Esophagus squamous epithelium (tissue), 5 donors: ENCODE measurements around the gene ENTR1. TPM values are rescaled to one million over a fixed set of nuclear protein-coding genes. Genes with fewer than 3 reads are reported as not detected.

Experiments used
- DNase-seq: peaks from one replicate; lab custom pipeline; 2025; lab: John Stamatoyannopoulos, UW
- H3K27ac ChIP-seq, 4 donors: fragments of 200-600 bp; sonication (generic); one replicate each; pipeline ENCODE4 v1.5.1; 2016 to 2019; ENCODE audit warnings: mild to moderate bottlenecking in 1 of 4
- H3K27me3 ChIP-seq, 4 donors: fragments of 200-600 bp; sonication (generic); 1 replicate in 3 of 4; 2 replicates in 1 of 4; pipeline versions ENCODE4 v1.5.1 to v1.6.0; 2017 to 2021; ENCODE audit warnings: antibody characterized with exemption in 1 of 4
- H3K36me3 ChIP-seq, 3 donors: fragments of 200-600 bp; sonication (generic); one replicate each; pipeline ENCODE4 v1.5.1; 2016 to 2019
- H3K4me1 ChIP-seq, 3 donors: fragments of 200-600 bp; sonication (generic); one replicate each; pipeline ENCODE4 v1.5.1; 2017 to 2019
- H3K4me3 ChIP-seq, 4 donors: fragments of 200-600 bp; sonication (generic); 1 replicate in 3 of 4; 2 replicates in 1 of 4; pipeline ENCODE4 v1.5.1; 2016 to 2019; ENCODE audit warnings: mild to moderate bottlenecking in 2 of 4, moderate library complexity in 1 of 4
- H3K9me3 ChIP-seq, 3 donors: fragments of 200-600 bp; sonication (generic); one replicate each; pipeline ENCODE4 v1.5.1; 2016 to 2019
- CTCF ChIP-seq, 6 experiments: fragments of 450-650 bp in 4 of 6; fragments of 200-600 bp in 2 of 6; sonication (generic) in 2 of 6; IDR thresholded peaks; one replicate each; pipeline ENCODE4 v1.5.1; 2016 to 2019; ENCODE audit warnings: antibody characterized with exemption in 6 of 6, mild to moderate bottlenecking in 4 of 6, moderate library complexity in 4 of 6
- POLR2A ChIP-seq, 4 donors: fragments of 450-650 bp; IDR thresholded peaks; one replicate each; pipeline ENCODE4 v1.6.1; 2017; ENCODE audit warnings: antibody characterized with exemption in 4 of 4, mild to moderate bottlenecking in 4 of 4, moderate library complexity in 3 of 4
- WGBS, 2 donors: methylation state at CpG; one replicate each; pipeline ENCODE4 v1.1.5; 2018; 5-methylcytosine and 5-hydroxymethylcytosine counted together
- intact Hi-C: fragments of 100-400 bp; cut with DNase I; formaldehyde crosslinking; loops from one replicate; pipeline ENCODE4 v1.15.0; 2022
- total RNA-seq, 4 donors: library from RNA; depleted of rRNA; stranded (reverse); fragments of >200 nt; gene quantifications; one replicate each; pipeline ENCODE4 v1.1.0, GENCODE V29; 2016
- donor health status: DM: yes; HTN: yes; CAD: no.

Gene ENTR1
- total RNA-seq, 4 donors from 2014 or later = 24.3 to 31.9 (median 28.2) TPM

- DNase-seq = no peak
- H3K4me3 ChIP-seq = peak within 1 kb of the TSS; percentile 70 to 99 (median 88)
- H3K27me3 ChIP-seq = no peaks in the 10 kb centered on the region
- peaks cover 10 to 65% (median 19%) of the 10 kb centered on the region in 3 donors for H3K36me3 ChIP-seq
- H3K4me1 ChIP-seq = peaks cover 11 to 44% (median 28%) of the 10 kb centered on the region in 3 donors
- TF ChIP-seq CTCF (IDR thresholded peaks at IDR 0.05) (peak; percentile 44 to 80 (median 68)), POLR2A (IDR thresholded peaks at IDR 0.05) (peak in 2 of 4 donors; percentile 16 to 29)
- WGBS, 2 donors = 26 to 34% methylated on average over 10 to 13 of the region's 90 CpGs
- no peaks in the 10 kb centered on the region for H3K9me3 ChIP-seq
- intact Hi-C loops = no loop called here
- peak within 1 kb of the TSS; percentile 79 to 90 (median 82) for H3K27ac ChIP-seq
Measured at GRCh38 chr9:136439481-136440408, 29.3 kb upstream of the ENTR1 start, which contains the start of gene INPP5E. Gene INPP5E, minus strand, starts transcription at chr9:136439845. Its CDS starts 426 bp downstream, at chr9:136439419.

- H3K36me3 ChIP-seq = peaks cover 7 to 65% (median 16%) of the 10 kb centered on the region in 3 donors
- no peak for TF ChIP-seq POLR2A (IDR thresholded peaks at IDR 0.05)
- no peak for TF ChIP-seq CTCF (IDR thresholded peaks at IDR 0.05)
- DNase-seq = no peak
- intact Hi-C loops = no loop called here
- 2 to 3% methylated on average over 9 to 12 of the region's 91 CpGs for WGBS, 2 donors
- no peaks in the 10 kb centered on the region for H3K27me3 ChIP-seq
- H3K27ac ChIP-seq = peak overlapping the region; percentile 79 to 90 (median 82)
- H3K4me3 ChIP-seq = peak overlapping the region; percentile 70 to 99 (median 88)
- no peaks in the 10 kb centered on the region for H3K9me3 ChIP-seq
- H3K4me1 ChIP-seq = peaks cover 11 to 47% (median 28%) of the 10 kb centered on the region in 3 donors
Measured at GRCh38 chr9:136438548-136439480, 28.4 kb upstream of the ENTR1 start.

GRCh38 chr9:136437839-136438547, 27.6 kb upstream of the ENTR1 start:
- Histone ChIP-seq H3K36me3 (peaks cover 5 to 65% (median 10%) of the 10 kb centered on the region in 3 donors), H3K27ac (no peak overlapping the region), H3K27me3 (no peaks in the 10 kb centered on the region), H3K9me3 (no peaks in the 10 kb centered on the region), H3K4me1 (peaks cover 11 to 47% (median 28%) of the 10 kb centered on the region in 3 donors), H3K4me3 (peak overlapping the region; percentile 70 to 99 (median 88))
- intact Hi-C loops = no loop called here
- DNase-seq = no peak
- WGBS, 2 donors = 35 to 43% methylated on average over 32 to 33 of the region's 37 CpGs
- TF ChIP-seq CTCF (IDR thresholded peaks at IDR 0.05) = no peak
- TF ChIP-seq POLR2A (IDR thresholded peaks at IDR 0.05) = no peak

GRCh38 chr9:136437430-136437829, 27.0 kb upstream of the ENTR1 start:
- intact Hi-C loops = no loop called here
- DNase-seq = no peak
- Histone ChIP-seq H3K9me3 (no peaks in the 10 kb centered on the region), H3K27me3 (no peaks in the 10 kb centered on the region), H3K27ac (no peak overlapping the region), H3K36me3 (peaks cover 5 to 65% (median 5%) of the 10 kb centered on the region in 3 donors), H3K4me1 (peaks cover 11 to 47% (median 28%) of the 10 kb centered on the region in 3 donors), H3K4me3 (peak overlapping the region in 2 of 4 donors; percentile 87 to 88)
- WGBS, 2 donors = 32 to 36% methylated on average over 5 of the region's 8 CpGs
- TF ChIP-seq POLR2A (IDR thresholded peaks at IDR 0.05) (no peak), CTCF (IDR thresholded peaks at IDR 0.05) (no peak)
